Measurements from ENCODE around the gene MAEL. TPM values are rescaled to one million over a fixed set of nuclear protein-coding genes. Genes with fewer than 3 reads are reported as not detected.
A peak's percentile ranks its signal among the peaks of the same experiment; 100 is the strongest.

Gene MAEL
- total RNA-seq, 4 donors from 2014 or later, result 0.63 to 1.2 (median 0.66) TPM; not detected in 1

GRCh38 chr1:166948856-166949350 lies 40.2 kb upstream of the MAEL start:
- H3K27ac ChIP-seq, result peak overlapping the region in 2 of 4 donors; percentile 82 to 85
- DNase-seq (ENCODE audit: low spot score in 2 of 2), result no peak
- WGBS, 2 donors, result 50 to 53% methylated on average over 2 of the region's 2 CpGs
- no peak for TF ChIP-seq EP300 (IDR thresholded peaks at IDR 0.05)
- no peak for TF ChIP-seq POLR2A (IDR thresholded peaks at IDR 0.05)
- TF ChIP-seq CTCF (IDR thresholded peaks at IDR 0.05), result no peak
- H3K4me3 ChIP-seq, result no peak overlapping the region
- H3K27me3 ChIP-seq, result no peaks in the 10 kb centered on the region
- H3K4me1 ChIP-seq, result peaks cover 0 to 19% (median 0%) of the 10 kb centered on the region in 4 donors
- H3K9me3 ChIP-seq, result no peaks in the 10 kb centered on the region
- H3K36me3 ChIP-seq, result no peaks in the 10 kb centered on the region

- TF ChIP-seq POLR2A (IDR thresholded peaks at IDR 0.05), result no peak
- TF ChIP-seq CTCF (IDR thresholded peaks at IDR 0.05), result no peak
- TF ChIP-seq EP300 (IDR thresholded peaks at IDR 0.05), result no peak
- Histone ChIP-seq H3K4me3 (no peak overlapping the region), H3K27me3 (no peaks in the 10 kb centered on the region), H3K4me1 (peaks cover 0 to 19% (median 0%) of the 10 kb centered on the region in 4 donors), H3K36me3 (no peaks in the 10 kb centered on the region), H3K9me3 (no peaks in the 10 kb centered on the region), H3K27ac (peak overlapping the region in 2 of 4 donors; percentile 5 to 27)
- WGBS, 2 donors, result 27 to 56% methylated on average over 2 of the region's 2 CpGs
- no peak for DNase-seq (ENCODE audit: low spot score in 2 of 2)
Observed at GRCh38 chr1:166950156-166950555, 38.9 kb upstream of the MAEL start.

GRCh38 chr1:166951050-166951449 lies 38.0 kb upstream of the MAEL start:
- Histone ChIP-seq H3K9me3 (no peaks in the 10 kb centered on the region), H3K4me3 (no peak overlapping the region), H3K36me3 (no peaks in the 10 kb centered on the region), H3K27ac (no peak overlapping the region), H3K4me1 (peaks cover 0 to 19% (median 0%) of the 10 kb centered on the region in 4 donors), H3K27me3 (no peaks in the 10 kb centered on the region)
- 82 to 87% methylated on average over 2 of the region's 2 CpGs for WGBS, 2 donors
- DNase-seq (ENCODE audit: low spot score in 2 of 2), result no peak
- TF ChIP-seq CTCF (IDR thresholded peaks at IDR 0.05), result no peak
- no peak for TF ChIP-seq POLR2A (IDR thresholded peaks at IDR 0.05)
- TF ChIP-seq EP300 (IDR thresholded peaks at IDR 0.05), result no peak

- H3K9me3 ChIP-seq, result no peaks in the 10 kb centered on the region
- H3K27ac ChIP-seq, result no peak overlapping the region
- DNase-seq (ENCODE audit: low spot score in 2 of 2), result no peak
- peaks cover 0 to 9% (median 0%) of the 10 kb centered on the region in 4 donors for H3K4me1 ChIP-seq
- no peaks in the 10 kb centered on the region for H3K36me3 ChIP-seq
- TF ChIP-seq CTCF (IDR thresholded peaks at IDR 0.05) (no peak), POLR2A (IDR thresholded peaks at IDR 0.05) (no peak), EP300 (IDR thresholded peaks at IDR 0.05) (no peak)
- H3K27me3 ChIP-seq, result no peaks in the 10 kb centered on the region
- 50 to 54% methylated on average over 4 of the region's 4 CpGs for WGBS, 2 donors
- no peak overlapping the region for H3K4me3 ChIP-seq
Observed at GRCh38 chr1:166952002-166952746, 36.9 kb upstream of the MAEL start.

GRCh38 chr1:166953491-166953890 lies 35.6 kb upstream of the MAEL start:
- no peaks in the 10 kb centered on the region for H3K36me3 ChIP-seq
- H3K4me1 ChIP-seq, result no peaks in the 10 kb centered on the region
- H3K9me3 ChIP-seq, result no peaks in the 10 kb centered on the region
- no peak overlapping the region for H3K27ac ChIP-seq
- no peak overlapping the region for H3K4me3 ChIP-seq
- TF ChIP-seq CTCF (IDR thresholded peaks at IDR 0.05), result no peak
- TF ChIP-seq POLR2A (IDR thresholded peaks at IDR 0.05), result no peak
- TF ChIP-seq EP300 (IDR thresholded peaks at IDR 0.05), result no peak
- no peak for DNase-seq (ENCODE audit: low spot score in 2 of 2)
- H3K27me3 ChIP-seq, result no peaks in the 10 kb centered on the region
